Right lobe of liver (tissue), 6 donors: ENCODE results near the gene FKBP10. TPM values are rescaled to one million over a fixed set of nuclear protein-coding genes. Genes with fewer than 3 reads are reported as not detected.

Source experiments
- ATAC-seq, 4 donors: fragments of 200-7000 bp; cut with Tn5 transposase; one replicate each; pipeline ENCODE4 v1.9.1; 2020; ENCODE audit warnings: mild to moderate bottlenecking in 4 of 4, moderate library complexity in 4 of 4
- DNase-seq, 3 donors: peaks; one replicate each; pipeline ENCODE4 v3.0.0-alpha.2; 2020
- H3K27ac ChIP-seq, 3 donors: fragments of 200-600 bp; one replicate each; pipeline ENCODE4 v1.8.0; 2022
- H3K27me3 ChIP-seq, 2 donors: fragments of 200-600 bp; one replicate each; pipeline ENCODE4 v1.8.0; 2022
- H3K36me3 ChIP-seq, 4 donors: fragments of 200-600 bp; sonication (generic) in 1 of 4; one replicate each; pipeline versions ENCODE4 v1.5.1 to v1.8.0; 2017 to 2022; ENCODE audit warnings: control low read depth in 1 of 4
- H3K4me1 ChIP-seq, 4 donors: fragments of 200-600 bp; sonication (generic) in 1 of 4; one replicate each; pipeline versions ENCODE4 v1.5.1 to v1.8.0; 2017 to 2022; ENCODE audit warnings: control low read depth in 1 of 4
- H3K4me3 ChIP-seq, 3 donors: fragments of 200-600 bp; one replicate each; pipeline ENCODE4 v1.8.0; 2022
- H3K9me3 ChIP-seq, 4 donors: fragments of 200-600 bp; sonication (generic) in 1 of 4; one replicate each; pipeline versions ENCODE4 v1.5.1 to v1.8.0; 2017 to 2022; ENCODE audit warnings: control low read depth in 1 of 4
- POLR2A ChIP-seq: fragments of 450-650 bp; IDR thresholded peaks from one replicate; pipeline ENCODE4 v1.6.1; 2017; ENCODE audit warnings: antibody characterized with exemption, mild to moderate bottlenecking
- WGBS: methylation state at CpG from one replicate; pipeline ENCODE4 v1.1.6; 2018; ENCODE audit warnings: low coverage, low lambda C conversion rate; ENCODE audit not compliant: insufficient coverage; ENCODE audit errors: missing lambda C conversion rate; 5-methylcytosine and 5-hydroxymethylcytosine counted together
- intact Hi-C, 2 donors: fragments of 100-400 bp; cut with DNase I; formaldehyde crosslinking; loops; one replicate each; pipeline versions ENCODE4 v1.11.2 to v1.14.1; 2022
- total RNA-seq, 6 experiments: library from RNA; depleted of rRNA in 2 of 6; stranded (reverse); fragments of >200 nt in 2 of 6; fragmentation: NEBNext Ultra II Directional in 3 of 6; extraction: Animal tissue kit (Norgen Biotek cat#: 25700) in 3 of 6; gene quantifications; one replicate each; pipeline versions ENCODE4 v1.1.0 to v1.2.4, GENCODE V29; 2016 to 2023
- TF ChIP-seq, protein P1 (sequence below), 4 donors: fragments of 200-600 bp in 3 of 4; fragments of 450-650 bp in 1 of 4; IDR thresholded peaks; one replicate each; pipeline versions ENCODE4 v1.5.1 to v1.8.0; 2016 to 2022; ENCODE audit warnings: antibody characterized with exemption in 4 of 4, mild to moderate bottlenecking in 2 of 4
- donor health status: DM: no; HTN: yes; CAD: no.
- donor health status: DM: no; HTN: no; CAD: no.
- donor health status: DM: no; HTN: no; CAD: no.
- donor health status: DM: no; HTN: yes; CAD: no.
- donor health status: DM: no; HTN: yes; CAD: no.

The FKBP10 gene
- total RNA-seq, 6 experiments from 2014 or later: 2.4 to 5.1 (median 4.0) TPM

DNA sequence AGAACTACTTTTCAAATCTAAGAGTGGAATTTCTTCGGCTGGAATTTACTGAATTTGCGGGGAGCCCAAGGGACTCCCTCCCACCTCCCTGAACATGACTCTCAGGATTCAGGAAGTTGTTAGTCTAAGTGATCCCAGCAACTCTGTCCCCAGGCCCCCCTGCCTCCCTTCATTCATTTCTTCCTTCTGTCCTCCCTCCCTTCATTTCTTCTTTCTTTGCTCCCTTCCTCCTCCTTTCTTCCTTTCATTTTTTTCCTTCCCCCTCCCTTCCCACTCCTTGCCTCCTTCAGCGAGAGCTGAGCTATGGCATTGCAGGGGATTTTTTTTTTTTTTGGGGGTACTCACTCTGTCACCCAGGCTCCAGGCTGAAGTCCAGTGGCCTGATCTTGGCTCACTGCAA, 15.4 kb upstream of the FKBP10 start:
- TF ChIP-seq POLR2A: no peak
- TF ChIP-seq, protein P1, sequence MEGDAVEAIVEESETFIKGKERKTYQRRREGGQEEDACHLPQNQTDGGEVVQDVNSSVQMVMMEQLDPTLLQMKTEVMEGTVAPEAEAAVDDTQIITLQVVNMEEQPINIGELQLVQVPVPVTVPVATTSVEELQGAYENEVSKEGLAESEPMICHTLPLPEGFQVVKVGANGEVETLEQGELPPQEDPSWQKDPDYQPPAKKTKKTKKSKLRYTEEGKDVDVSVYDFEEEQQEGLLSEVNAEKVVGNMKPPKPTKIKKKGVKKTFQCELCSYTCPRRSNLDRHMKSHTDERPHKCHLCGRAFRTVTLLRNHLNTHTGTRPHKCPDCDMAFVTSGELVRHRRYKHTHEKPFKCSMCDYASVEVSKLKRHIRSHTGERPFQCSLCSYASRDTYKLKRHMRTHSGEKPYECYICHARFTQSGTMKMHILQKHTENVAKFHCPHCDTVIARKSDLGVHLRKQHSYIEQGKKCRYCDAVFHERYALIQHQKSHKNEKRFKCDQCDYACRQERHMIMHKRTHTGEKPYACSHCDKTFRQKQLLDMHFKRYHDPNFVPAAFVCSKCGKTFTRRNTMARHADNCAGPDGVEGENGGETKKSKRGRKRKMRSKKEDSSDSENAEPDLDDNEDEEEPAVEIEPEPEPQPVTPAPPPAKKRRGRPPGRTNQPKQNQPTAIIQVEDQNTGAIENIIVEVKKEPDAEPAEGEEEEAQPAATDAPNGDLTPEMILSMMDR (IDR thresholded peaks at IDR 0.05): no peak
- no peak overlapping the region for H3K4me3 ChIP-seq
- intact Hi-C loops: no loop called here
- ATAC-seq (no peak), DNase-seq (no peak)
- no peaks in the 10 kb centered on the region for H3K36me3 ChIP-seq
- peaks cover 0 to 6% (median 3%) of the 10 kb centered on the region in 4 donors for H3K4me1 ChIP-seq
- WGBS: 80% methylated on average over 1 of the region's 3 CpGs
- H3K9me3 ChIP-seq: no peaks in the 10 kb centered on the region
- no peak overlapping the region for H3K27ac ChIP-seq
- no peaks in the 10 kb centered on the region for H3K27me3 ChIP-seq

- Histone ChIP-seq H3K9me3 (no peaks in the 10 kb centered on the region), H3K27ac (no peak overlapping the region), H3K4me3 (no peak overlapping the region), H3K36me3 (no peaks in the 10 kb centered on the region), H3K4me1 (peaks cover 0 to 6% (median 3%) of the 10 kb centered on the region in 4 donors), H3K27me3 (no peaks in the 10 kb centered on the region)
- no peak for DNase-seq
- TF ChIP-seq, protein P1 (IDR thresholded peaks at IDR 0.05): no peak
- TF ChIP-seq POLR2A: no peak
- intact Hi-C loops: no loop called here
- no peak for ATAC-seq
- WGBS: 86% methylated on average over 4 of the region's 8 CpGs
These were observed 13.4 kb upstream of the FKBP10 start for GRCh38 chr17:41799366-41799765.

DNA sequence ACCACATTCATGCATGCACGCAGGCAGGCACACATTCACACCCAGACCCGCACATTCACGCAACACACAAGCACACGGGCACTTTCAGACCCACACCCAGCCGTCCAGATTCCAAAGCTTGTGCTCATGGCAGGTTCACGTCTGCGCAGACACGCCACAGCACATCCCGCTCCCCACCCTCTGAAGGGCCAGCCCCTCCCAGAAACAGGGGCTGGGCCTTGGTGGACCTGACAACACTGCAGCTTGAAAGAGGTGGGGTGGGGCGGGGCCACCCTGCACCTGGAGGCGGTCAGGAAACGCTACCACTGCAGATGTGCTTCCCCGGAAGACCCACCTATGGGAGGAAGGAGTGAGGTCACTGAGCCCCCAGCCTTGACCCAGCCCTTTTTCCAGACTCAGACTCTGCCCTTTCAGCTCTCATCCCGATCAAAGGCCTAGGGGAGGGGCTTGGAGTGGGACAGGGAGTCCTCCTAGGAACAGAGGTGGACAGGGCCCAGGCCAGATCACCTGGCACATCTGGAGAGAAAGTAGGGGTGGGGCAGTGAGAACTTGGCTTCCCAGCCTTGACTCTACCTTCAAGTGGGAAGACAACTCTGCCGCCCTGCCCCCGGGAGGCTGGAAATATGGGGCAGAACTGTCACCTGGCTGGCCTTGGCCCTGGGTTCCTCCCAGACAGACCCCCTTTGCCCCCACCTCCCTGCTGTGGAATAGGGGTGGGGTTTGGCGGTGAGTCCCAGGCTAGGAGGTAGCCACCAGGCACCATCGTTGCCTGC, 12.0 kb upstream of the FKBP10 start:
- ATAC-seq (peak in 3 of 4 donors; percentile 8 to 18 (median 14)), DNase-seq (no peak)
- no peaks in the 10 kb centered on the region for H3K36me3 ChIP-seq
- no peaks in the 10 kb centered on the region for H3K9me3 ChIP-seq
- no peak overlapping the region for H3K4me3 ChIP-seq
- WGBS: 72% methylated on average over 13 of the region's 18 CpGs
- TF ChIP-seq, protein P1 (IDR thresholded peaks at IDR 0.05): no peak
- TF ChIP-seq POLR2A: no peak
- intact Hi-C loops: loop anchor here (5.0 kb wide), 1 partner anchor 63 kb away; no protein-coding TSS in a partner anchor
- peaks cover 0 to 6% (median 3%) of the 10 kb centered on the region in 4 donors for H3K4me1 ChIP-seq
- H3K27ac ChIP-seq: no peak overlapping the region
- no peaks in the 10 kb centered on the region for H3K27me3 ChIP-seq

- no peaks in the 10 kb centered on the region for H3K36me3 ChIP-seq
- H3K4me1 ChIP-seq: peaks cover 0 to 6% (median 3%) of the 10 kb centered on the region in 4 donors
- DNase-seq: peak; percentile 77 to 82 (median 81)
- TF ChIP-seq, protein P1 (IDR thresholded peaks at IDR 0.05): peak; percentile 93 to 98 (median 96)
- TF ChIP-seq POLR2A: no peak
- H3K27ac ChIP-seq: no peak overlapping the region
- no peak overlapping the region for H3K4me3 ChIP-seq
- H3K27me3 ChIP-seq: no peaks in the 10 kb centered on the region
- intact Hi-C loops: loop anchor here (5.0 kb wide), 1 partner anchor 64 kb away; no protein-coding TSS in a partner anchor
- 0% methylated on average over 3 of the region's 14 CpGs for WGBS
- no peaks in the 10 kb centered on the region for H3K9me3 ChIP-seq
- ATAC-seq: peak; percentile 89 to 97 (median 94)
These were observed 11.2 kb upstream of the FKBP10 start for GRCh38 chr17:41801374-41802271.
